NCI-H187 (cell line): ENCODE results near the gene PCSK5.
A peak's percentile ranks its signal among the peaks of the same experiment; 100 is the strongest.
"Not testable (repeated sequence)": the region's sequence is repeated elsewhere in the genome, so short reads cannot be mapped to it uniquely, and the experiment has no call there.

Source experiments
- DNase-seq, 2 experiments: peaks; one replicate each; lab custom pipeline; 2025; lab: John Stamatoyannopoulos, UW

Gene PCSK5

DNA sequence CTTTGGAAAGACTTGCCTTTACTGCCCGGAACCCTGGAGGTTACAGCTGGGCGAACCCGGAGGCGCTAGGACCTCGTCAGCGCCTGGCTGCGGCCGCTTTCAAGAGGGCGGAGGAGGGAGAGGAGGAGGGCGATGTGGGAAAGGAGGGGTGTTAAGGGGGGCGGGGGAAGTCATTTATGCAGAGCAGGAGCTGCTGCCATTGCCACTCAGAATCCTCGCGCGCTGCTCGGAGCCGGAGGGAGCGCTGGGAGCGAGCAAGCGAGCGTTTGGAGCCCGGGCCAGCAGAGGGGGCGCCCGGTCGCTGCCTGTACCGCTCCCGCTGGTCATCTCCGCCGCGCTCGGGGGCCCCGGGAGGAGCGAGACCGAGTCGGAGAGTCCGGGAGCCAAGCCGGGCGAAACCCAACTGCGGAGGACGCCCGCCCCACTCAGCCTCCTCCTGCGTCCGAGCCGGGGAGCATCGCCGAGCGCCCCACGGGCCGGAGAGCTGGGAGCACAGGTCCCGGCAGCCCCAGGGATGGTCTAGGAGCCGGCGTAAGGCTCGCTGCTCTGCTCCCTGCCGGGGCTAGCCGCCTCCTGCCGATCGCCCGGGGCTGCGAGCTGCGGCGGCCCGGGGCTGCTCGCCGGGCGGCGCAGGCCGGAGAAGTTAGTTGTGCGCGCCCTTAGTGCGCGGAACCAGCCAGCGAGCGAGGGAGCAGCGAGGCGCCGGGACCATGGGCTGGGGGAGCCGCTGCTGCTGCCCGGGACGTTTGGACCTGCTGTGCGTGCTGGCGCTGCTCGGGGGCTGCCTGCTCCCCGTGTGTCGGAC is at the start of gene PCSK5:
TSS of gene PCSK5 (plus strand) at position 202 of the 805 bp plus-strand sequence. CDS start at position 711, 509 bp downstream.
- DNase-seq = peak in 1 of 2 experiments; percentile 63

DNA sequence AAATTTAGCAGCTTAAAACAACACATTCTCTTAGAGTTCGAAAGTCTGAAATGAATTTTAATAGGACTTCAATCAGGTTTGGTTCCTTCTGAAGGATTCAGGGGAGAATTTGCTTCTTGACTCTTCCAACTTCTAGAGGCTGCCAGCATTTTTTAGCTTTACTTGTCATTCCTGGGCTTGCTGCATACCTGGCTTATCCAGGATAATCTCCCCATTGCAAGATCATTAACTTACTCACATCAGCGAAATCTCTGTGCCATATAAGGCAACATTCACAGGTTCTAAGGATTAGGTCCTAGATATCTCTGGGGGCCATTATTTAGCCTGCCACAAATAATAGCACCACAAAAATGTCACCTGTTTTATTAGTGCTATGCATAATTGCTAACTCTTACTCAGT is 46.2 kb upstream of the PCSK5 start:
- DNase-seq = no peak

DNA sequence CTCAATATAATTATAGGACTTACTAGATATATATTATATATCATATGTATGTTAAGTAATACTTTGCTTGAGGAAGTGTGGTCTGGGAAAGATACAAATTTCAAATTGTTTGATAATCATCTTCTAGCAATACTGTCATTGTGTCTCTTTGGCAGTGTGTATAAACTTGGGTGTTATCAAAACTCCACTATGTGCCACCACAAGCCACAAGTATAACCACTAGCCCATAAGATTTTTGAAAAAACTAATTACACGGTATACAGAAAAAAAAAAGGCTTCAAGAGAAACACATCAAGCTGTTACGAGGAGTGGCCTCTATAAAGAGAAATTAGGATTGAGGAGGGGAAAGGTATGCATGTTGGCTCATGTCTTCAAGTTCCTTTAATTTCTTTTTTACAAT is 44.7 kb upstream of the PCSK5 start:
- no peak for DNase-seq

DNA sequence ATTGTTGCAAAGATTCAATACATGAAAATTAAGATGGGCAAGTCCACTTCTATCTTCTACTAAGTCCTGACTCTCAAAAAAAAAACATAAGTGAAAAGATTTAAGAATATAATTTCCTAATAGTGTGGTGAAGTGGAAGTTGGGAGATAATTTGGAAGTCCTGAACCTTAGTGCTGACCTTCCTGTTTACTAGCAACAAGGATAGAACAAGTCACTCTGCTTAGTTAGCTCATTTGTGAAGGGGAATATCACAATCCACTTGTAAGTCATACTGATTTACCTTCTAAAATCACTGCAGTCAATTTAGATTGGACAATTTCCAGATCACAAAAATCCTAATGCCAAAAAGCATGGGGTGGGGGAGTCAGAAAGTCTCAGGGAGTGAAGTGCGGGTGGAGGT is 43.4 kb upstream of the PCSK5 start:
- no peak for DNase-seq

DNA sequence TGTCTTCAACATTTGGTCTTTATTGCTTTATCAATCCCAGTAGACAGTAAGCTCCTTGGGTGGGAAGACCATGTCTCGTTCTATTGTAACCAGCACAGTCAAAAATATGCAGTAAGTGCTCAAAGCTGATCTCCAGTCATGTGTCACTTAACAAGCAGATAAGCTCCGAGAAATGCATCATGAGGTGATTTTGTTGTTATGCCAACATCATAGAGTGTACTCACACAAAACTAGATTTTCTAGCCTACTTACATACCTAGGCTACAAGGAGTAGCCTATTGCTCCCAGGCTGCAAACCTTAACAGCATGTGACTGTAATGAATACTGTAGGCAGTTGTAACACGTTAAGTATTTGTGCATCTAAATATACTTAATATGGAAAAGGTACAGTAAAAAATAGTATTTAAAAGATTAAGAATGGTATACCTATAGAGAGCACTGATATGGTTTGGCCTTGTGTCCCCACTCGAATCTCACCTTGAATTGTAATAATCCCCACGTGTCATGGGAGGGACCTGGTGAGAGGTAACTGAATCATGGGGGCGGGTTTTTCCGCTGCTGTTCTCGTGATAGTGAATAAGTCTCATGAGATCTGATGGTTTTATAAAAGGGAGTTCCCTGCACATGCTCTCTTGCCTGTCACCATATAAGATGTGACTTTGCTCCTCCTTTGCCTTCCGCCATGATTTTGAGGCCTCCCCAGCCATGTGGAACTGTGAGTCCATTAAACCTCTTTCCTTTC is 39.8 kb upstream of the PCSK5 start:
- no peak for DNase-seq

GRCh38 chr9:75851917-75852316 is 38.6 kb upstream of the PCSK5 start:
- no peak for DNase-seq

GRCh38 chr9:75852746-75853145 is 37.7 kb upstream of the PCSK5 start:
- DNase-seq = no peak

- DNase-seq = no peak
These were observed 35.0 kb upstream of the PCSK5 start for GRCh38 chr9:75855509-75855908.

GRCh38 chr9:75858497-75859092 is 31.9 kb upstream of the PCSK5 start:
- no peak for DNase-seq

DNA sequence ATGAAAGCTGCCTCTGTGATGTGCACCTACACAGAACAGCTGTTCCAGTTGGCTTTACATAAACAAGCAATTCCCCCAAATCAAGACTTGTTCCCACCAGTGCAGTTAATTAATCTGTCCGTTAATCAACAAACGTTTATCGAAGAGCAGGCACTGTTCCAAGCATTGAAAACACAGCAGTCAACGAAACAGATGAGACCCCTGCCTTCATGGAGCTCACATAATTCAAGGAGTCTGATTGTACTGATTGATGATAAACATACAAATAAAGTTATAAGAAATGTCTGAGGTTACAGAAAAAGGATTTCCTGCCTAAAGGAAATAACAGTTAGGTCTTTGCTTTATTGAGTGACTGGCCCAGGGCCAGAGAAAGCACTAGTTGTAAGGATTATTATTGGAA is 26.2 kb upstream of the PCSK5 start:
- DNase-seq = no peak

DNA sequence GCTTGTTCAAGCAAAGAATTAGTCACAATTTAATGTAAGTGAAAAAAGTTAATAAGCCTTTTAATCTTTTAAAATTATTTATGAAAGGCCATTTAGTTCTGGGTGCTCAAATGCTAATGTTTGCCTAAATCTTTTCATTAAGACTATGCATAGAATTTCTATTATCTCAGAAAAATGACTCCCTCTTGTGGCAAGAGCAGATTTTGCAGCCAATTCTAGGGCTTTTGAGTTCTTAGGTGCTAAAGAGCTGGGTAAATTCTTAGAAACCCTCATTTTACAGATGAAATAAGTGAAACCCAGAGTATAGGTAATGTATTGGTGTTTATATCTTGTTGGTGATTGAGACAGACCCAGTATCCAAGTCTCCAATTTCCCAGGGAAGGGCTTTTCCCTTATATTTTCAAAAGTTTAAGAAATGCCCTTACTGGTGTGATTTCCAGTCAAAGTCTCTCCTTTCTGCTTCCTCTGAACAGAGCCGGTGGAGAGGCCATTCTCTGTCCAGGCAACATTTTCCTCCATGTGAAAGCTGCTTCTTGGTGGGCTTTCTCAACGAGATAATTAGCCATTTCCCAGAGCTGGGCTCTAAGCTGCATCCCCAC is 24.1 kb upstream of the PCSK5 start:
- peak in 1 of 2 experiments; percentile 10 for DNase-seq

DNA sequence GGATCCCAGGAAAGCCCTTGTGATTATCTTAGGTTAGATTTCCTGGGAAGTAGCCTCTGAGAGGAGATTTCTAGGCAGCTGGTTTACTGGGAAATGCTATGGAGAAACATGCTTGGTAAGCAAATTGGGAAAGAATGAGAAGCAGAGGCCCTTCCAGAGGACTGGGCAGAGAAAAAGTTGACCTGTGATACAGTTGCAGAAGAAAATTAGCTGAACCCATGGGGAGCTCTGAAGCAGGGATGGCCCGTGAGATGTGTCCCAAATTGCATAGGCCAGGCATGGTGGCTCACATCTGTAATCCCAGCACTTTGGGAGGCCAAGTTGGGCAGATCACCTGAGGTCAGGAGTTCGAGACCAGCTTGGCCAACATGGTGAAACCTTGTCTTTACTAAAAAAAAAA is 21.9 kb upstream of the PCSK5 start:
- not testable (repeated sequence) for DNase-seq

- DNase-seq = no peak
These were observed 21.2 kb upstream of the PCSK5 start for GRCh38 chr9:75869236-75869635.

GRCh38 chr9:75870450-75870849 is 20.0 kb upstream of the PCSK5 start:
- DNase-seq = no peak

- no peak for DNase-seq
These were observed 18.8 kb upstream of the PCSK5 start for GRCh38 chr9:75871624-75872023.

GRCh38 chr9:75873712-75874111 is 16.8 kb upstream of the PCSK5 start:
- no peak for DNase-seq

GRCh38 chr9:75876999-75877640 is 13.4 kb upstream of the PCSK5 start:
- DNase-seq = peak in 1 of 2 experiments; percentile 10

GRCh38 chr9:75878488-75878860 is 12.0 kb upstream of the PCSK5 start:
- no peak for DNase-seq

GRCh38 chr9:75880618-75881017 is 9.9 kb upstream of the PCSK5 start:
- no peak for DNase-seq

DNA sequence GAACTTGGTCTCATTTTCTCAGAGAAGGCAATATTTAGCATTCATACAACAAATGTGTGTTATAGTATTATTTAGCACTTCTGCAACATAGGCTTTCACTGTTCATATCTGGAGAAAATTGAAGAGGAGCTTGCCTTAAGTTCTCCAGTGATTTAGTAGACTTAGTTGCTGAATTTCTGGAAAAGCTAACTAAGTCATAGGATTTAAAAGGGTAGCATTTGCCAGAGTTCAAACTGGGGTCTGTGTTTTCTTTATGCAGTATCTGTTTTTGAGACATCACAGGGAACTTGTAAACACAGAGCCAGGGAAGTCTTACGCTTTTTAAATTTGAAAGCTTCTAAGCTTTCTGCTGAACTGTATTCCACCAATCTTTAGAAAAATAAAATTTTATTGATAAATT is 8.7 kb upstream of the PCSK5 start:
- DNase-seq = no peak

GRCh38 chr9:75885652-75886051 is 4.8 kb upstream of the PCSK5 start:
- no peak for DNase-seq

- DNase-seq = no peak
These were observed 896 bp upstream of the PCSK5 start for GRCh38 chr9:75889577-75889976.
